ENCODE measurements around the gene ROR1. TPM values are rescaled to one million over a fixed set of nuclear protein-coding genes. Genes with fewer than 3 reads are reported as not detected.
A peak's percentile ranks its signal among the peaks of the same experiment; 100 is the strongest.

The ROR1 gene
- total and polyA plus RNA-seq, 2 of the 4 experiments (the other 2 are of a cell fraction): 4.4 to 10.0 TPM

GRCh38 chr1:63968663-63969440 is 195.0 kb downstream of the ROR1 start:
- peaks cover 4% of the 10 kb centered on the region; the same call in 1 of the 2 replicates for H3K9me1 ChIP-seq (ENCODE audit: insufficient read depth, low read length)
- no peak overlapping the region for H3K4me3 ChIP-seq (ENCODE audit: insufficient read depth, low read depth, low read length)
- H4K8ac ChIP-seq (ENCODE audit: low read depth in 2 of 2, low read length in 2 of 2): no peak overlapping the region
- ATAC-seq (ENCODE audit: low read depth): peak; percentile 77
- H3K79me1 ChIP-seq (ENCODE audit: low read depth in 1 of 2, low read length in 2 of 2): no peaks in the 10 kb centered on the region
- no TSS peak for BruUV-seq (replicated peaks)
- dilution Hi-C loops (cut with HindIII; ENCODE audit: low sequenced_read_pairs, unreplicated experiment) (no loop called here), intact Hi-C loops (cut with micrococcal nuclease) (no loop called here), in situ Hi-C loops (cut with MboI; ENCODE audit: low sequenced_read_pairs) (no loop called here)
- peaks cover 10% of the 10 kb centered on the region; the same call in 1 of the 2 replicates for H3K4me1 ChIP-seq (ENCODE audit: control insufficient read depth, insufficient read depth, low read length)
- no CpG with 5 or more reads among the region's 3 CpGs for WGBS, 2 experiments (ENCODE audit: extremely low coverage in 2 of 2, insufficient read length in 1 of 2)
- H3K36me3 ChIP-seq (ENCODE audit: control insufficient read depth, insufficient read depth, low read length): no peaks in the 10 kb centered on the region
- H2AFZ ChIP-seq (replicated peaks; ENCODE audit: low read length, poor library complexity): no peak overlapping the region
- no peak for TF ChIP-seq POLR2A (IDR thresholded peaks at IDR 0.05; ENCODE audit: low read depth, low read length)
- peak; percentile 80 for TF ChIP-seq CEBPB (IDR thresholded peaks at IDR 0.05; ENCODE audit: low read depth, low read length)
- no peak overlapping the region for H2AK9ac ChIP-seq (replicated peaks; ENCODE audit: low read depth, low read length, poor library complexity)
- H3K9me3 ChIP-seq (ENCODE audit: control insufficient read depth, insufficient read depth, low read length): no peaks in the 10 kb centered on the region
- H3K4me2 ChIP-seq (ENCODE audit: low read depth, low read length): peak overlapping the region; percentile 8; the same call in 1 of the 2 replicates
- no peak overlapping the region for H4K91ac ChIP-seq (ENCODE audit: insufficient read depth, low read depth, low read length)
- H2BK15ac ChIP-seq (ENCODE audit: low read depth, low read length): peak overlapping the region; percentile 5; the same call in 1 of the 3 replicates
- peak overlapping the region; percentile 54; the same call in 1 of the 2 replicates for H3K27ac ChIP-seq (ENCODE audit: insufficient read depth, low read length)
- H2AK5ac ChIP-seq (ENCODE audit: low read depth, low read length): no peak overlapping the region
- no peak overlapping the region for H3K23ac ChIP-seq (ENCODE audit: low read depth, low read length)
- no peak overlapping the region for H2BK5ac ChIP-seq (ENCODE audit: low read depth, low read length, poor library complexity, severe bottlenecking)
- H4K5ac ChIP-seq (ENCODE audit: low read depth, low read length): no peak overlapping the region; the same call in 1 of the 2 replicates
- CTCF ChIA-PET: no interaction called here
- H2BK20ac ChIP-seq (ENCODE audit: low read depth, low read length): 0 out of 2 replicates have a peak overlapping the region, but pooled peaks have one; percentile 14
- H3K14ac ChIP-seq (replicated peaks; ENCODE audit: low read depth, low read length): no peak overlapping the region; the same call in 1 of the 2 replicates
- H3K56ac ChIP-seq (ENCODE audit: extremely low read depth, insufficient read depth, low read length): no peak overlapping the region
- H4K20me1 ChIP-seq (ENCODE audit: insufficient read depth, low read length): peaks cover 3% of the 10 kb centered on the region; the same call in 1 of the 2 replicates
- no peak overlapping the region for H3K4ac ChIP-seq (ENCODE audit: low read depth, low read length)
- POLR2A ChIA-PET (ENCODE audit: unreplicated experiment): no interaction called here
- no peak overlapping the region for H3K9ac ChIP-seq (ENCODE audit: low read depth, low read length)
- H3K27me3 ChIP-seq (ENCODE audit: control insufficient read depth, insufficient read depth, low read length): no peaks in the 10 kb centered on the region; the same call in 1 of the 2 replicates
- no peak overlapping the region; the same call in 1 of the 2 replicates for H3K18ac ChIP-seq (ENCODE audit: low read depth, low read length)
- DNase-seq: peak; percentile 54
- no peak overlapping the region for H2BK120ac ChIP-seq (ENCODE audit: low read depth, low read length)
